GM19239 (cell line): ENCODE results near the gene SLC6A19.

Experiments used
- DNase-seq: peaks from one replicate; pipeline ENCODE4 v3.0.0; 2011; ENCODE audit warnings: low spot score; ENCODE audit not compliant: insufficient read length
- FAIRE-seq: peaks from 2 replicates; lab custom pipeline; 2011; peaks lifted over from hg19 to GRCh38; lab: Jason Lieb, UNC

Gene SLC6A19

GRCh38 chr5:1177826-1178528, 23.4 kb upstream of the SLC6A19 start:
- no peak for DNase-seq

DNA sequence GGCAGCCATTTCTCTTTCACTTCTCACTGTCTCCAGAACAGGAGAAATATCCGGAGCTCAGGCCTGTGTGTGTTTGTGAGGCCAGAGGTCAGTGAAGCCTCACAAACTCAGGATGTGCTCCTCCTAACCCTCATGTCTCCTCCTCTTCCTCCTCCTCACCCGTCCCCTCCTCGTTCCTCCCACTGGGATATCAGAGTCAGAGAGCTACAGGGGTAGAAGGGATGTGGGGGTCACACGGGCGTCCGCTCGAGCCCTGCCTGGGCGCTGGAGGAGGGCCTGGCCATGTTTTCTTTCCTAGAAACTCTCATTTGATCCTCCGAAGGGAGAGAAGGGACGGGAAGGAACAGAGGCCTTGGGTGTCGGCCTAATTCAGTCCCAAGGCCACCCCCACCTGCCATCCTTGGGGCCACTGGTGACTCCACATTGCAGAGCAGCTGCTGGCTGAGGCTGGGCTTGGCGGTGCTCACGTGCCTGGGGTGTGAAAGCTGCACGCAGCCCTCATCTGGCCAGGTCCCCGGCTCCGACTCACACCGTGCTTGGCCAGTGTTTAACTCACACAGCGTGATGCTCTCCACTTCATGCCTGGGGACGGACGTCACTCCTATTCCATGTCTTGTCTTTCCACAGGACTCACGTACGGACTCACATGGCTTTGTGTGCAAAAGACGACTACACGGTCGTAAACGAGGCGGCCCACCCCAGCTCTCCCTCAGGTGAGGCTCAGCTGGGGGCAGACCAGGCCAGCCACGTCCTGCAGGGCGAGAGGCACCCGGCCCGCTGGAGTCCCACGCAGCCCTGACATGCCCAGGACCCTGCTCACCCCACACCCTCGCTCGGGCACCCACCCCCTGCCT, 22.6 kb upstream of the SLC6A19 start:
- FAIRE-seq (no peak), DNase-seq (no peak)

More at GRCh38 chr5:1177826-1178528, 23.4 kb upstream of the SLC6A19 start:
- no peak for FAIRE-seq

GRCh38 chr5:1179383-1179715, 22.0 kb upstream of the SLC6A19 start:
- FAIRE-seq (no peak), DNase-seq (no peak)

GRCh38 chr5:1180096-1180495, 21.3 kb upstream of the SLC6A19 start:
- no peak for FAIRE-seq

GRCh38 chr5:1180841-1181271, 20.5 kb upstream of the SLC6A19 start:
- FAIRE-seq = no peak

More at GRCh38 chr5:1180096-1180495, 21.3 kb upstream of the SLC6A19 start:
- no peak for DNase-seq

GRCh38 chr5:1181451-1182359, 19.7 kb upstream of the SLC6A19 start:
- no peak for FAIRE-seq
- DNase-seq = no peak

More at GRCh38 chr5:1180841-1181271, 20.5 kb upstream of the SLC6A19 start:
- no peak for DNase-seq

- FAIRE-seq = no peak
Observed at GRCh38 chr5:1182360-1182632, 19.1 kb upstream of the SLC6A19 start.

DNA sequence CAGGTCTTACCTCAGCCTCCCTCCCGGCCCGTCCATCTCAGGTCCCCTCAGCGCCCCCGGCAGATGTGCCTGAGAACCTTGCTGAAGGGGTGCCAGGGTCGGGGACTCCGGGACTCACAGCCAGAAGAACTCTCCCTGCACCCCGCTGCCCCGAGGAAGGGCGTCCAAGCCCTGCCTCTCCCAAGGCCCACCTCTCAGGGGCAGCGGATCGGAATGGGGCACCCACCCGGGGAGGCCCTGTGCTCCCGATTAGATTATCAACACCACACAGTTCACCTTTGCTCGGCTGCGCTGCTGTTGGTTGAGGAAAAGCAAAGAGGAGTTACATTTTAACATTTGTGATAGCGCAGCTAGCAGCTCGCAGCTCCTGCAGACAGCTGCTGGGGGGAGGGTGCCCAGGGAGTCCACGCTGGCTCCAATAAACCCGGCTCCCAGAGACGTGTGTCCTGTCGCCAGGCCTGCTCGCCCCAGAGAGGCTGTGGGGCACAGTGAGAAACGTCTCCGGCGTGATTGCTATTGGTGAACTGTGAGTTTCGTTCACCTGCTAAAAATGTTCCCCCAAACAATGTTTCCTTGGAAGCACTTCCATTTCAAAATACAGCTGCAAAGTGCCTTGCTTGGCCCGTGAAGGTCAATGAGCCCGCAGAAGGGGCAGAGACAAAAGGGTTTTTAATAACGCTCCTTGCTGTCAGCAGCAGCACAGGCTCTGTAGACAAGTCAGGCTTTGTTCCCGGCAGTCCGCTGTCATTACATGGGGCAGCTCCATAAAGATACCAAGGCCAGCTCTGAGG, 18.6 kb upstream of the SLC6A19 start:
- FAIRE-seq = no peak
- no peak for DNase-seq

More at GRCh38 chr5:1182360-1182632, 19.1 kb upstream of the SLC6A19 start:
- DNase-seq = no peak

- FAIRE-seq = no peak
Observed at GRCh38 chr5:1183424-1184162, 17.8 kb upstream of the SLC6A19 start.

GRCh38 chr5:1184163-1184470, 17.3 kb upstream of the SLC6A19 start:
- DNase-seq (no peak), FAIRE-seq (no peak)

More at GRCh38 chr5:1183424-1184162, 17.8 kb upstream of the SLC6A19 start:
- DNase-seq = no peak

DNA sequence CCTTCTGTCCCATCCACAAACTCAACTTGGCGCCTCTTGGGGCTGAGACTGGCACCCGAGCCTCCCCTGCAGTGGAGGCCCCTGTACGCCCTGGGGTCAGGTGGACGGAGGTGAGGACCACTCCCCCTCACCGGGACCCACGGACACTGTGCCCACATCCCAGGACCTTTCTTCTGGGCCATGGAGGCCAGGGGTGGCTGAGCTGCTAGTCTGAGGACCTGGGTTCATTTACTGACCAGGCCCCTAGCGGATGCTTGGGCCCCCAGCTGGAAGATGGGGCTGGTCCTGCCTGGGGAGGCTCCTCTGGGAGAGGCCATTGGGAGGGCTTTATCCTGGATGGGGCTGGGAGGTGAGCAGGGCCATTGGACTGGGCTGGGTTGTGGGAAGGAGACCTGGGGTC, 16.9 kb upstream of the SLC6A19 start:
- DNase-seq (no peak), FAIRE-seq (no peak)

DNA sequence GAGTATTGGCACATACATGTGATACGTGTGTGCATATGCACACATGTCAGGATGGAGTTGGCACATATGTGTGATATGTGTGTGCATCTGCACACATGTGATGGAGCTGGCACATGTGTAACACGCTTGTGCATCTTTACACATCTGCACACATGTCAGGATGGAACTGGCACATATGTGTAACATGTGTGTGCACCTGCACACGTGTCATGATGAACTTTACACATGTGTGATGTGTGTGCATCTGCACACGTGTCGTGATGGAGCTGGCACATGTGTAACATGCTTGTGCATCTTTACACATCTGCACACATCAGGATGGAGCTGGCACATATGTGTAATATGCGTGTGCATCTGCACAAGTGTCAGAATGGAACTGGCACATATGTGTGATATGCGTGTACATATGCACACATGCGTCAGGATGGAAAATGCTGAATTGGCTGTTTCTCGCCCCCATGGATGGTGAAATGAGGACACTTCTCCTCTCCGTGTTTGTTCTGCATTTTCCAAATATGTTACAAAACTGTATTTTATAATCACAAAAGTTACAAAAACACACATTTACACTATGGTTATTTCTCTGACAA, 16.3 kb upstream of the SLC6A19 start:
- DNase-seq = no peak
- no peak for FAIRE-seq

GRCh38 chr5:1185629-1186350, 15.6 kb upstream of the SLC6A19 start:
- no peak for DNase-seq
- no peak for FAIRE-seq

- FAIRE-seq (no peak), DNase-seq (no peak)
Observed at GRCh38 chr5:1186351-1187233, 14.8 kb upstream of the SLC6A19 start.

GRCh38 chr5:1187234-1187949, 14.0 kb upstream of the SLC6A19 start:
- FAIRE-seq (no peak), DNase-seq (no peak)

DNA sequence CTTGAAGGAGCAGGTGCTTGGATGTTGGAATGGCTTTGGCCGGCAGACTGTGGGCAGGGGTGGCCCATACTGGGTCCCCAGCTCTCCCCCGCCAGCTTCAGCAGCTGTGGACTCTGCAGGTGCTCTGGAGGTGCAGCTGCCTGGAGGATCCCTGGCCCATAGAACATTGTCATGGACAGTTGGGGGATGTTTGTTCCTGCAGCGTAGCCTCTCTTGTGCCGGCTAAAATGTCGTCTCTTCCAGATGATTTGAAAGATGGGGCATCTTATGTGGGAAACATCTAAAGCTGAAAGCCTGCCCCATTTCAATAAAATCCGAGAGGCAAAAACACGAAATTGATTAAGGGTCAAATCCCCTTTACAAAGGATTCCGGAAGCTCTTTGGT, 13.5 kb upstream of the SLC6A19 start:
- DNase-seq = no peak
- no peak for FAIRE-seq

DNA sequence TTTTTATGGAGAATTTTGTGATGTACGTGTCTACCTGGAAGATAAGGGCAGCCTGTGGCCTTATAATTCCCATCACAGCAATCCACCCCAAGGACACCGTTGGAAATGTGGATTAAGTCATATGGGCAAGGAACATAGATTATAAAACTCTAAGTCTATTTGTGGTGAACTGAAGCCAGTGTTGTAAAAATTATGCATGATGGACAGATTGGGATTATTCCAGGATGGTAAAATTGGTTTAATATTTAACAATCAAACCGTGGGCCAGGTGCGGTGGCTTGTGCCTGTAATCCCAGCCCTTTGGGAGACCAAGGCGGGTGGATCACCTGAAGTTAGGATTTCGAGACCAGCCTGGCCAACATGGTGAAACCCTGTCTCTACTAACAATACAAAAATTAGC, 12.9 kb upstream of the SLC6A19 start:
- no peak for FAIRE-seq
- no peak for DNase-seq
